T-cell (primary cell): ENCODE results near the gene FILIP1L. TPM values are rescaled to one million over a fixed set of nuclear protein-coding genes. Genes with fewer than 3 reads are reported as not detected.

Experiments used
- ATAC-seq, 4 experiments: fragments of 200-7000 bp in 3 of 4; fragments of 150-1000 bp in 1 of 4; cut with Tn5 transposase; replicated peaks in 1 of 4; 1 replicate in 3 of 4; 2 replicates in 1 of 4; pipeline ENCODE4 v1.10.0; 2021; ENCODE audit warnings: moderate library complexity in 3 of 4, mild to moderate bottlenecking in 2 of 4, moderate number of reproducible peaks in 1 of 4
- CTCF ChIA-PET, 2 donors: fragments of 300-600 bp; sonication (Branson Sonifier 250); formaldehyde crosslinking; loops; one replicate each; lab custom pipeline; 2022; ENCODE audit warnings: antibody characterized with exemption in 2 of 2; lab: Charles Lee
- POLR2A ChIA-PET, 2 donors: fragments of 300-600 bp; sonication (Branson Sonifier 250); formaldehyde crosslinking; loops; one replicate each; lab custom pipeline; 2022; ENCODE audit warnings: antibody characterized with exemption in 2 of 2; lab: Charles Lee
- DNase-seq, 35 experiments: peaks; one replicate each; pipeline versions ENCODE4 v3.0.0 to v3.0.0-alpha.2; 2013 to 2023
- H3K27ac ChIP-seq: one replicate; pipeline ENCODE4 v1.5.1; 2013; ENCODE audit warnings: low read length
- H3K27me3 ChIP-seq, 2 experiments: replicated peaks in 1 of 2; 1 replicate in 1 of 2; 2 replicates in 1 of 2; pipeline versions ENCODE4 v1.6.1 to v1.7.0; 2013; ENCODE audit warnings: low read length in 1 of 2, mixed read lengths in 1 of 2; ENCODE audit not compliant: control insufficient read depth in 2 of 2, insufficient read depth in 2 of 2; ENCODE audit errors: extremely low read depth in 1 of 2
- H3K36me3 ChIP-seq, 2 donors: 1 replicate in 1 of 2; 2 replicates in 1 of 2; pipeline versions ENCODE4 v1.6.1 to v1.7.0; 2013; ENCODE audit warnings: low read length in 1 of 2; ENCODE audit not compliant: control insufficient read depth in 2 of 2, insufficient read depth in 1 of 2; ENCODE audit errors: extremely low read depth in 1 of 2
- H3K4me1 ChIP-seq, 2 experiments: 1 replicate in 1 of 2; 2 replicates in 1 of 2; pipeline versions ENCODE4 v1.6.1 to v1.7.0; 2013; ENCODE audit warnings: low read length in 2 of 2, mixed read lengths in 1 of 2; ENCODE audit not compliant: insufficient read depth in 2 of 2, control insufficient read depth in 1 of 2; ENCODE audit errors: extremely low read depth in 1 of 2
- H3K4me3 ChIP-seq, 2 donors: 1 replicate in 1 of 2; 2 replicates in 1 of 2; pipeline versions ENCODE4 v1.5.1 to v1.7.0; 2013; ENCODE audit warnings: mild to moderate bottlenecking in 2 of 2, low read length in 1 of 2, moderate library complexity in 1 of 2; ENCODE audit not compliant: control insufficient read depth in 1 of 2; ENCODE audit errors: extremely low read depth in 1 of 2
- H3K9me3 ChIP-seq: 2 replicates; pipeline ENCODE4 v1.7.0; 2013
- H3K27ac Mint-ChIP-seq, 2 donors: one replicate each; pipeline ENCODE4 v1.8.0; 2020 to 2021; ENCODE audit warnings: mild to moderate bottlenecking in 2 of 2, mixed read lengths in 2 of 2
- H3K27me3 Mint-ChIP-seq, 2 donors: one replicate each; pipeline ENCODE4 v1.8.0; 2021 to 2022; ENCODE audit warnings: mixed read lengths in 2 of 2
- H3K36me3 Mint-ChIP-seq: one replicate; pipeline ENCODE4 v1.8.0; 2021; ENCODE audit warnings: mixed read lengths
- H3K4me1 Mint-ChIP-seq, 3 donors: one replicate each; pipeline ENCODE4 v1.8.0; 2020 to 2022; ENCODE audit warnings: mixed read lengths in 3 of 3, mild to moderate bottlenecking in 1 of 3
- H3K4me3 Mint-ChIP-seq, 3 donors: one replicate each; pipeline ENCODE4 v1.8.0; 2020 to 2022; ENCODE audit warnings: mild to moderate bottlenecking in 3 of 3, mixed read lengths in 3 of 3, moderate library complexity in 3 of 3
- H3K9me3 Mint-ChIP-seq, 3 donors: one replicate each; pipeline ENCODE4 v1.8.0; 2020 to 2022; ENCODE audit warnings: mixed read lengths in 3 of 3
- WGBS: methylation state at CpG from one replicate; pipeline ENCODE4 v1.1.5; 2013; ENCODE audit warnings: missing lambda C conversion rate; ENCODE audit not compliant: insufficient coverage; 5-methylcytosine and 5-hydroxymethylcytosine counted together
- total RNA-seq, 35 experiments: library from RNA in 6 of 35; stranded (reverse) in 6 of 35; fragments of 120-200 nt in 1 of 35; gene quantifications; one replicate each; pipeline versions ENCODE4 v1.2.1 to v1.2.4 and lab custom pipeline; 2013 to 2026

FILIP1L gene
- total RNA-seq, 5 donors from 2014 or later (not counting 1 experiment from before 2014, with no cell fraction given) = 0.10 to 0.38 (median 0.27) TPM; not detected in 1

DNA sequence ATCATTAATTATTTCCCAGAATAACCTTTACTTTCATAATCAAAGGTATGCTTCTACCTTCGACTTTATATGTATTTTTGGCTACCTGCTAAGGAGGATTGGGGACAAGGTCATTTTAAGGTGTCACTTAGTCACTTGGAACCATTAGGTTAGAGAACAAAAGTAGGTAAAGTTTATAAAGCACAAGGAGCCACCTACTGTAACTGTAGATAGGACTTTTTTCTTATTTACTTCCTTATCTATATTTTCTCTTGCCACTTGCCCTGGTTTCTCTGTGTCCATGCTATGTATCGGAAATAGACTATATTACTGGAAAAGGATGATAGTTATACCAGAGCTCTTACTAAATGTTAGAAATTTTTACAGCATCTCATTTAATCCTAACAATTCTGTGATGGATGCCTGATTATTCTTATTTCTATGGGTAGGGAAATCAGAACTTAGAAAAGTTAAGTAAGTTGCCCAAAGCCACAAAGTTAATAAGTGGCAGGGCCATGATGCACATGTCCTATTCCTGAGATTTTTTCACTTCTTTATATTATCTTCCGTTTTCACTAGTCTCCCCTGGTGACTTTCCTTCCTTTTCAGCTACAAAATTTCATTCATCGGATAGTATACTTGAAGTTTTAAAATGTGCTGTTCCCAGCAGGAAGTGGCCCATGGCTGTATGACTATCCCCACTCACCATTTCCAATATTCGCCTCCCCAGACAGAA is 164.2 kb downstream of the FILIP1L start:
- no peak overlapping the region for H3K27ac ChIP-seq
- H3K27me3 Mint-ChIP-seq = no peaks in the 10 kb centered on the region
- no peak overlapping the region for H3K4me3 ChIP-seq
- DNase-seq = no peak
- POLR2A ChIA-PET = interaction anchor here in 1 of 2 donors (0.6 kb wide), 1 partner anchor 177 kb away, joined by 4 read pairs; no protein-coding TSS in a partner anchor
- no peaks in the 10 kb centered on the region for H3K27me3 ChIP-seq
- no peak for ATAC-seq
- H3K27ac Mint-ChIP-seq = no peak overlapping the region
- H3K4me1 Mint-ChIP-seq = peaks cover 0 to 4% (median 0%) of the 10 kb centered on the region in 3 donors
- WGBS = no CpG with 5 or more reads among the region's 5 CpGs
- no peaks in the 10 kb centered on the region for H3K36me3 ChIP-seq
- no peaks in the 10 kb centered on the region for H3K4me1 ChIP-seq
- no peaks in the 10 kb centered on the region for H3K9me3 Mint-ChIP-seq
- no peak overlapping the region for H3K4me3 Mint-ChIP-seq
- CTCF ChIA-PET = no interaction called here
- peaks cover 4% of the 10 kb centered on the region for H3K36me3 Mint-ChIP-seq
- no peaks in the 10 kb centered on the region for H3K9me3 ChIP-seq

DNA sequence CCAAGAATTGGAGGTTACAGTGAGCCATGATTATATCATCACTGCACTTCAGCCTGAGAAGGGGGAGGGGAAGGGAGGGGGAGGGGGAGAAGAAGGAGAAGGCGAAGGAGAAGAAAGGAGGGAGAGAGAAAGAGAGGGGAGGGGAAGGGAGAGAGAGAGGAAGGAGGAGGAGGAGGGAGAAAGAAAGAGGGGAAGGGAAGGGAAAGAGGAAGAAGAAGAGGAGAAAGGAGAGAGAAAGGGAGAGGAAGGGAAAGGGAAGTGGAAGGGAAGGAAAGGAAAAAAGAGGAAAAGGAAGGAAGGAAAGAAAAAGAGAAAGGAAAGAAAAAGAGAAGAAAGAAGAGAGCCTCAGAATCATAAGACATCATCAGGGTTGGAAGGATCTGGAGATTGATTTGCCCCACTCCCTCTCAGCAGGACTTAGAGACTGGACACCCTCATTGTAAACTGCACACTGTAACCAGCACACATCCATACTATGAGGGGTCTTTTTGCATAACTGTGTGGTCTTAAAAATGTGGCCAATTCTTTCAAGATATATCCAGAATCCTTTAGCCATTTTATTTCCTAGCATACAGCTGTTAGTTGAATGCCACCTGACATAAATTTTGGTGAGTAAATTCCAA is 165.7 kb downstream of the FILIP1L start:
- Histone ChIP-seq H3K4me3 (no peak overlapping the region), H3K27ac (no peak overlapping the region), H3K27me3 (no peaks in the 10 kb centered on the region), H3K36me3 (no peaks in the 10 kb centered on the region), H3K4me1 (no peaks in the 10 kb centered on the region), H3K9me3 (no peaks in the 10 kb centered on the region)
- H3K27me3 Mint-ChIP-seq = no peaks in the 10 kb centered on the region
- no peak for ATAC-seq
- ChIA-PET CTCF (no interaction called here), POLR2A (no interaction called here)
- WGBS = 100% methylated on average over 1 of the region's 1 CpG
- H3K4me1 Mint-ChIP-seq = no peaks in the 10 kb centered on the region
- H3K27ac Mint-ChIP-seq = no peak overlapping the region
- peaks cover 7% of the 10 kb centered on the region for H3K36me3 Mint-ChIP-seq
- H3K4me3 Mint-ChIP-seq = no peak overlapping the region
- no peaks in the 10 kb centered on the region for H3K9me3 Mint-ChIP-seq
- DNase-seq = no peak

GRCh38 chr3:99947356-99947755 is 166.9 kb downstream of the FILIP1L start:
- H3K27ac ChIP-seq = no peak overlapping the region
- CTCF ChIA-PET = interaction anchor here in 1 of 2 donors (0.7 kb wide), 1 partner anchor 198 kb away, joined by 3 read pairs; no protein-coding TSS in a partner anchor
- H3K9me3 ChIP-seq = no peaks in the 10 kb centered on the region
- Mint-ChIP-seq H3K4me3 (no peak overlapping the region), H3K27me3 (no peaks in the 10 kb centered on the region), H3K4me1 (no peaks in the 10 kb centered on the region), H3K9me3 (no peaks in the 10 kb centered on the region), H3K36me3 (peaks cover 7% of the 10 kb centered on the region), H3K27ac (no peak overlapping the region)
- WGBS = no CpG with 5 or more reads among the region's 3 CpGs
- no peaks in the 10 kb centered on the region for H3K4me1 ChIP-seq
- POLR2A ChIA-PET = no interaction called here
- H3K4me3 ChIP-seq = no peak overlapping the region
- no peak for DNase-seq
- H3K36me3 ChIP-seq = no peaks in the 10 kb centered on the region
- H3K27me3 ChIP-seq = no peaks in the 10 kb centered on the region
- ATAC-seq = no peak

DNA sequence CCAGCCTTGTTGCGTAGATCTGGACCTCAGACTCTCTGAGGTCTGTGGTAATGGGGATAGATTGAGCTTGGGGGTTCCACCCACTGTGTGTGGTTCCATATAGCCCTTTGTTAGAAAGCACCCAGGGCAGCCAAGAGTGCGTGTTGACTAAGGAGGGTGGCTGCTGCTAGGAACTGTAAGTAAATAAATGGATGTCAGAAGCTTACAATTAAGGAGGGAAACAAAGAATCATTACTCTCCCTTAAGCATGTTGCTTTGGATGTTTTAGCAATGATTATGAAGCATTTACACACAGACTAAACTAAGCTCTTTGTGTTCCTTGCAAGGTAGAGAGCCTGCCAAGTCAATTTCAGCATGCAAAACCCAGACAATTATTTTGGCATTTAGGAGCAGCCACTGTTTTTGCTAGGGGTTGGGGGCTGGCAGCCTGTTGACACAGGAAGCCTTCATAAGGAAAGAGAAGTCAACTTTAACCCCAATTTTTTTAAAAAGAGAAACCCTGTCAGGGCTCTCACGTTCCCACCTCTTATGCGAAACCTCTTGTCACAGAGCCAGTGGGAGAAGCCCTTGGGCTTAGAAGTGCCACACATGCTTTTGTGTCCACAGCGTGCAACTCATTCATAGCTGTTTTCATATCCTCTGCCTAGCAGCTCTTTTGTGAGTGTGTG is 168.8 kb downstream of the FILIP1L start:
- ChIA-PET CTCF (no interaction called here), POLR2A (no interaction called here)
- no CpG with 5 or more reads among the region's 5 CpGs for WGBS
- Histone ChIP-seq H3K27ac (no peak overlapping the region), H3K36me3 (no peaks in the 10 kb centered on the region), H3K9me3 (no peaks in the 10 kb centered on the region), H3K4me3 (no peak overlapping the region), H3K27me3 (no peaks in the 10 kb centered on the region), H3K4me1 (no peaks in the 10 kb centered on the region)
- ATAC-seq (no peak), DNase-seq (no peak)
- no peaks in the 10 kb centered on the region for H3K9me3 Mint-ChIP-seq
- no peaks in the 10 kb centered on the region for H3K4me1 Mint-ChIP-seq
- H3K27ac Mint-ChIP-seq = no peak overlapping the region
- H3K27me3 Mint-ChIP-seq = no peaks in the 10 kb centered on the region
- no peak overlapping the region for H3K4me3 Mint-ChIP-seq
- H3K36me3 Mint-ChIP-seq = peaks cover 5% of the 10 kb centered on the region

DNA sequence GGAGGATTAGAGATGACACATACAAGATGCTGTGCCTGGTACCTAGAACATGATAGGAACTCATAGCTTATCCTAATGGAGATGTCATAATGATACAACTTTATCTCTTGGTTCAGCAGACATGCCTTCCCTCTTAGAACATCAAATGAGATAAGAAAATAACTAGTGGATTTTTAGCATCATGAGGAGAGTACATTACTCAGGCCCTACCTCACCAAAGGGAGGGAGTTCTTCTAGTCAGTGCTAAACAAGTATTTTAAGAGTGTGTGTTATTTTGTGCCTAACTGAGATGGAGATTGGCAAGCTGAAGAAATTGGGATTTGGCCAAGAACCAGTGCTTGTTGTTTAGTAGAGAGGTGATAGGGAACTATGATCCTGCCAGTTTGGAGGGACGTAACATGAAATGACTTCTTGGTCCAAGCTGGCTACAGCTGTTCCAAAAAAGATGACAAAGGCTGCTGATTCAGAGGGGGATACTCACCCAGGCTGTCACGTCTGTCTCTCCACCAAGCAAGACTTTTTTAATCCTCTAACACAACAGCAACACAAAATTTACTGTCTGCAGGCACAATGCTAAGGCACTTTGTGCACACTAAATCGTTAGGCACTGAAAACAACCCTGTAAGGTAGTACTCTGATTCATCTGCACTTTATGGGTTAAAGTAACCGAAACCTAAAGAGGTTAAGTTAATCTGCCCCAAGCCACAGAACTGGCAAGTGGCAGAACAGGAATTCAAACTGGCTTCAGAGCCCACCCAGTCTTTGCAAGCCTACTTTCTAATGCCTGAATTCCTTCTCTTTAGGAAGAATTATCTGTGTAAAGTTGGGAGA is 170.2 kb downstream of the FILIP1L start:
- DNase-seq = no peak
- no peak for ATAC-seq
- Histone ChIP-seq H3K27ac (no peak overlapping the region), H3K36me3 (no peaks in the 10 kb centered on the region), H3K27me3 (no peaks in the 10 kb centered on the region), H3K4me1 (no peaks in the 10 kb centered on the region), H3K9me3 (no peaks in the 10 kb centered on the region), H3K4me3 (no peak overlapping the region)
- ChIA-PET CTCF (no interaction called here), POLR2A (no interaction called here)
- H3K36me3 Mint-ChIP-seq = peaks cover 8% of the 10 kb centered on the region
- H3K27me3 Mint-ChIP-seq = no peaks in the 10 kb centered on the region
- WGBS = 94% methylated on average over 2 of the region's 4 CpGs
- H3K4me3 Mint-ChIP-seq = no peak overlapping the region
- H3K4me1 Mint-ChIP-seq = no peaks in the 10 kb centered on the region
- no peaks in the 10 kb centered on the region for H3K9me3 Mint-ChIP-seq
- no peak overlapping the region for H3K27ac Mint-ChIP-seq

GRCh38 chr3:99941211-99941610 is 173.1 kb downstream of the FILIP1L start:
- Mint-ChIP-seq H3K4me1 (peaks cover 0 to 12% (median 8%) of the 10 kb centered on the region in 3 donors), H3K4me3 (no peak overlapping the region), H3K27ac (no peak overlapping the region), H3K27me3 (no peaks in the 10 kb centered on the region), H3K36me3 (peaks cover 8% of the 10 kb centered on the region), H3K9me3 (no peaks in the 10 kb centered on the region)
- ChIA-PET POLR2A (no interaction called here), CTCF (no interaction called here)
- H3K27me3 ChIP-seq = no peaks in the 10 kb centered on the region
- DNase-seq (no peak), ATAC-seq (no peak)
- no peaks in the 10 kb centered on the region for H3K36me3 ChIP-seq
- H3K27ac ChIP-seq = no peak overlapping the region
- no peak overlapping the region for H3K4me3 ChIP-seq
- no CpG with 5 or more reads among the region's 1 CpG for WGBS
- H3K9me3 ChIP-seq = no peaks in the 10 kb centered on the region
- peaks cover 0 to 3% of the 10 kb centered on the region in 2 experiments for H3K4me1 ChIP-seq
